GM19468 (cell line): ENCODE results near the gene THSD8.
"Not testable (repeated sequence)": the region's sequence is repeated elsewhere in the genome, so short reads cannot be mapped to it uniquely, and the experiment has no call there.

Source experiments
- ATAC-seq: cut with Tn5 transposase; IDR thresholded peaks from one replicate; pipeline ENCODE4 v1.9.1; 2021; ENCODE audit warnings: mild to moderate bottlenecking, moderate library complexity, moderate number of reproducible peaks; ENCODE audit not compliant: unreplicated experiment; ENCODE audit errors: extremely low read depth

Gene THSD8

GRCh38 chr19:12817188-12817587, 15.3 kb downstream of the THSD8 start:
- ATAC-seq, result not testable (repeated sequence)

- not testable (repeated sequence) for ATAC-seq
Observed at GRCh38 chr19:12817810-12818209, 15.9 kb downstream of the THSD8 start.

- ATAC-seq, result no peak
Observed at GRCh38 chr19:12821761-12822160, 19.9 kb downstream of the THSD8 start.

- no peak for ATAC-seq
Observed at GRCh38 chr19:12825254-12826131, 23.6 kb downstream of the THSD8 start.

GRCh38 chr19:12828494-12828893, 26.6 kb downstream of the THSD8 start:
- ATAC-seq, result no peak

GRCh38 chr19:12833418-12833737, 31.5 kb downstream of the THSD8 start:
- ATAC-seq, result no peak

- no peak for ATAC-seq
Observed at GRCh38 chr19:12833738-12834565, 32.1 kb downstream of the THSD8 start.

GRCh38 chr19:12834566-12834943, 32.7 kb downstream of the THSD8 start, which contains the start of gene RTBDN:
Gene RTBDN (minus strand): TSS chr19:12834579. CDS start chr19:12829979, 4,600 bp downstream.
- ATAC-seq, result no peak

- no peak for ATAC-seq
Observed at GRCh38 chr19:12834976-12835757, 33.3 kb downstream of the THSD8 start.

GRCh38 chr19:12836529-12836863, 34.6 kb downstream of the THSD8 start:
- ATAC-seq, result no peak

- ATAC-seq, result no peak
Observed at GRCh38 chr19:12837225-12837624, 35.4 kb downstream of the THSD8 start.

GRCh38 chr19:12838182-12838885, 36.5 kb downstream of the THSD8 start, which contains the start of gene MAST1:
Gene MAST1 (plus strand): TSS chr19:12838515. CDS start chr19:12838573, 58 bp downstream.
- no peak for ATAC-seq

GRCh38 chr19:12838886-12839756, 37.3 kb downstream of the THSD8 start:
- no peak for ATAC-seq

GRCh38 chr19:12840091-12841079, 38.5 kb downstream of the THSD8 start:
- ATAC-seq, result no peak

- ATAC-seq, result no peak
Observed at GRCh38 chr19:12841094-12841493, 39.2 kb downstream of the THSD8 start.

- ATAC-seq, result no peak
Observed at GRCh38 chr19:12842511-12842910, 40.6 kb downstream of the THSD8 start.

GRCh38 chr19:12843328-12843727, 41.5 kb downstream of the THSD8 start:
- no peak for ATAC-seq
